GM21447 (cell line): ENCODE data around the gene ELFN2.
"Not testable (repeated sequence)": the region's sequence is repeated elsewhere in the genome, so short reads cannot be mapped to it uniquely, and the experiment has no call there.

ENCODE experiments used
- ATAC-seq: cut with Tn5 transposase; IDR thresholded peaks from one replicate; pipeline ENCODE4 v1.9.1; 2021; ENCODE audit not compliant: unreplicated experiment

The ELFN2 gene

GRCh38 chr22:37411655-37412054 is 15.6 kb downstream of the ELFN2 start:
- no peak for ATAC-seq

GRCh38 chr22:37410174-37411055 is 16.9 kb downstream of the ELFN2 start:
- ATAC-seq = no peak

- no peak for ATAC-seq
These were observed 17.7 kb downstream of the ELFN2 start for GRCh38 chr22:37409459-37410050.

GRCh38 chr22:37409031-37409430 is 18.2 kb downstream of the ELFN2 start:
- no peak for ATAC-seq

- ATAC-seq = no peak
These were observed 19.4 kb downstream of the ELFN2 start for GRCh38 chr22:37407856-37408255.

GRCh38 chr22:37406441-37407235 is 20.6 kb downstream of the ELFN2 start:
- no peak for ATAC-seq

- no peak for ATAC-seq
These were observed 23.2 kb downstream of the ELFN2 start for GRCh38 chr22:37404091-37404490.

- ATAC-seq = no peak
These were observed 23.9 kb downstream of the ELFN2 start for GRCh38 chr22:37403267-37403960.

GRCh38 chr22:37402184-37402506 is 25.1 kb downstream of the ELFN2 start:
- ATAC-seq = no peak

- no peak for ATAC-seq
These were observed 25.7 kb downstream of the ELFN2 start for GRCh38 chr22:37401401-37402183.

- ATAC-seq = no peak
These were observed 26.6 kb downstream of the ELFN2 start for GRCh38 chr22:37400719-37401118.

- ATAC-seq = not testable (repeated sequence)
These were observed 27.8 kb downstream of the ELFN2 start for GRCh38 chr22:37399457-37399856.

GRCh38 chr22:37397226-37397625 is 30.1 kb downstream of the ELFN2 start:
- no peak for ATAC-seq

- ATAC-seq = no peak
These were observed 30.7 kb downstream of the ELFN2 start for GRCh38 chr22:37396488-37397084.

GRCh38 chr22:37394341-37394740 is 32.9 kb downstream of the ELFN2 start:
- no peak for ATAC-seq

- no peak for ATAC-seq
These were observed 33.5 kb downstream of the ELFN2 start for GRCh38 chr22:37393746-37394145.

- no peak for ATAC-seq
These were observed 34.5 kb downstream of the ELFN2 start for GRCh38 chr22:37392721-37393328.

GRCh38 chr22:37391702-37392101 is 35.6 kb downstream of the ELFN2 start:
- ATAC-seq = no peak

GRCh38 chr22:37390075-37390474 is 37.2 kb downstream of the ELFN2 start:
- no peak for ATAC-seq

GRCh38 chr22:37388538-37388937 is 38.7 kb downstream of the ELFN2 start:
- no peak for ATAC-seq
